ENCODE data around the gene CEP72.

DNA sequence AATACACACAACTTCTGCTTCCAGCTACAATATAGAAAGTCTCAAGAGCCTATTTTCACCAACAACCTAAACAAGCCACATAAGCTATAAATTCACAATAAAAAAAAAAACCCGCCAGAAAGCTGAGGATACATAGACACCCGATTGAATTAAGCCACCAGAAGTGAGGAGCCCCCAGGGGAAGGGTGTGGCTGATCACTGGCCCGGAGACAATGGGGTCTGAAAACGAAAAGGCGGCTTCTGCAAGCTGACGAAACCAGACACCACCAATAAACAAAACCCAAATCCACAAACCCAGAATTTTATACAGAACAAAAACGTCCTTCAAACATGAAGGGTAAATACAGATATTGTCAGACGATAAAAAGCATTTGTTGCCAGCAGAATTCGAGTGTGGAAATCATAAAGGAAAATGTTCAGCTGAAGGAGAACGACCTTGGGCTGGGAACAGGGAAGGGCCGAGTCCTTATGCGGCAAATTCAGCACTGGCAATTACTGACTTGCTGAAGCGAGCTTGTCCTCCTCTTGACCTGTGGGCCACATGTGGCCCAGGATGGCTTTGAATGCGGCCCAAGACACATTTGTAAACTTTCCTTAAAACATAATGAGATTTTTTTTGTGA is 39.6 kb upstream of the CEP72 start:
- TF ChIP-seq, protein P1, sequence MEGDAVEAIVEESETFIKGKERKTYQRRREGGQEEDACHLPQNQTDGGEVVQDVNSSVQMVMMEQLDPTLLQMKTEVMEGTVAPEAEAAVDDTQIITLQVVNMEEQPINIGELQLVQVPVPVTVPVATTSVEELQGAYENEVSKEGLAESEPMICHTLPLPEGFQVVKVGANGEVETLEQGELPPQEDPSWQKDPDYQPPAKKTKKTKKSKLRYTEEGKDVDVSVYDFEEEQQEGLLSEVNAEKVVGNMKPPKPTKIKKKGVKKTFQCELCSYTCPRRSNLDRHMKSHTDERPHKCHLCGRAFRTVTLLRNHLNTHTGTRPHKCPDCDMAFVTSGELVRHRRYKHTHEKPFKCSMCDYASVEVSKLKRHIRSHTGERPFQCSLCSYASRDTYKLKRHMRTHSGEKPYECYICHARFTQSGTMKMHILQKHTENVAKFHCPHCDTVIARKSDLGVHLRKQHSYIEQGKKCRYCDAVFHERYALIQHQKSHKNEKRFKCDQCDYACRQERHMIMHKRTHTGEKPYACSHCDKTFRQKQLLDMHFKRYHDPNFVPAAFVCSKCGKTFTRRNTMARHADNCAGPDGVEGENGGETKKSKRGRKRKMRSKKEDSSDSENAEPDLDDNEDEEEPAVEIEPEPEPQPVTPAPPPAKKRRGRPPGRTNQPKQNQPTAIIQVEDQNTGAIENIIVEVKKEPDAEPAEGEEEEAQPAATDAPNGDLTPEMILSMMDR (optimal IDR thresholded peaks at IDR 0.05 in 1 of 3, IDR thresholded peaks at IDR 0.05 in 1 of 3, conservative IDR thresholded peaks at IDR 0.05 in 1 of 3; ENCODE audit: extremely low read depth in 1 of 3, insufficient read depth in 2 of 3, low read length in 3 of 3), result no peak
- no peak for TF ChIP-seq EZH2 (IDR thresholded peaks at IDR 0.05; ENCODE audit: low read length)

Data from keratinocyte (primary cell).